Measurements from ENCODE around the gene NHLH2. TPM values are rescaled to one million over a fixed set of nuclear protein-coding genes. Genes with fewer than 3 reads are reported as not detected.

NHLH2 gene
- total RNA-seq (2021) = 1.1 and 1.2 TPM in 2 replicates
- long read RNA-seq, full-length matches to known transcripts = 4 of 5 reads
- long read RNA-seq, partial matches to known transcripts = 0 of 5 reads
- long read RNA-seq, other reads (novel, unspliced or antisense) = 1 of 5 reads

GRCh38 chr1:115840605-115841460, at the start of gene NHLH2:
TSS of gene NHLH2 (minus strand) at chr1:115841126. CDS start at chr1:115838372, 2,754 bp downstream.
- TF ChIP-seq CTCF (conservative IDR thresholded peaks at IDR 0.05) = no peak
- Histone ChIP-seq H3K79me2 (ENCODE audit: insufficient read depth, low read length) (no peaks in the 10 kb centered on the region), H3K27me3 (ENCODE audit: insufficient read depth, low read length) (peaks cover 2% of the 10 kb centered on the region; the same call in 1 of the 2 replicates), H3K56ac (ENCODE audit: insufficient read length, low read depth, low read length) (no peak within 1 kb of the TSS), H4K20me1 (ENCODE audit: control insufficient read depth, insufficient read depth, insufficient read length) (no peaks in the 10 kb centered on the region), H3K79me1 (ENCODE audit: insufficient read depth, low read depth, low read length, poor library complexity, severe bottlenecking) (no peaks in the 10 kb centered on the region), H3K23me2 (ENCODE audit: insufficient read length, low read depth, low read length, poor library complexity, severe bottlenecking) (peaks cover 22% of the 10 kb centered on the region), H2BK5ac (ENCODE audit: insufficient read length, low read length) (no peak within 1 kb of the TSS), H4K91ac (ENCODE audit: insufficient read length, low read depth, low read length) (no peak within 1 kb of the TSS), H3K27ac (ENCODE audit: insufficient read length, low read depth, low read length) (no peak within 1 kb of the TSS), H3K23ac (ENCODE audit: insufficient read length, low read depth, low read length) (no peak within 1 kb of the TSS), H2BK12ac (ENCODE audit: insufficient read length, low read depth, low read length) (no peak within 1 kb of the TSS), H2BK20ac (ENCODE audit: low read depth, low read length, poor library complexity, severe bottlenecking) (no peak within 1 kb of the TSS), H2AK5ac (ENCODE audit: insufficient read length, low read length) (no peak within 1 kb of the TSS), H2BK120ac (ENCODE audit: low read depth, low read length, poor library complexity, severe bottlenecking) (no peak within 1 kb of the TSS), H2AFZ (ENCODE audit: low read length) (no peak within 1 kb of the TSS), H3K4me1 (ENCODE audit: insufficient read depth, low read length) (no peaks in the 10 kb centered on the region), H3K4ac (ENCODE audit: low read depth, low read length) (no peak within 1 kb of the TSS), H3K14ac (ENCODE audit: insufficient read depth, low read length) (no peak within 1 kb of the TSS), H4K8ac (replicated peaks; ENCODE audit: insufficient read length, low read depth, low read length) (no peak within 1 kb of the TSS), H3T11ph (ENCODE audit: low read length) (no peak within 1 kb of the TSS), H3K4me2 (ENCODE audit: insufficient read depth, insufficient read length, low read length) (no peak within 1 kb of the TSS), H3K9me3 (ENCODE audit: control insufficient read depth, low read depth, low read length) (no peaks in the 10 kb centered on the region), H2BK15ac (ENCODE audit: low read depth, low read length) (no peak within 1 kb of the TSS), H3K18ac (ENCODE audit: insufficient read length, low read depth, low read length) (no peak within 1 kb of the TSS), H3K9ac (ENCODE audit: extremely low read depth, insufficient read length, low read length) (no peak within 1 kb of the TSS), H4K5ac (ENCODE audit: insufficient read length, low read depth, low read length) (no peak within 1 kb of the TSS)
- H3K9me3 Mint-ChIP-seq = no peaks in the 10 kb centered on the region; a peak in 2 of 5 replicates
- H3K27me3 Mint-ChIP-seq (ENCODE audit: low read depth) = peaks cover 35% of the 10 kb centered on the region
- peak within 1 kb of the TSS; percentile 81 to 90 for H3K4me3 Mint-ChIP-seq
- H3K4me1 Mint-ChIP-seq = peaks cover 15 to 28% of the 10 kb centered on the region in 2 experiments
- no peak within 1 kb of the TSS for H3K27ac Mint-ChIP-seq
- no peaks in the 10 kb centered on the region for H3K36me3 Mint-ChIP-seq (ENCODE audit: insufficient read depth in 1 of 3, low read depth in 3 of 3)
- WGBS (ENCODE audit: extremely low coverage, insufficient read length, low lambda C conversion rate) = no CpG with 5 or more reads among the region's 9 CpGs
- DNase-seq = no peak
